Activated T-helper 2 cell treated with anti-CD3 and anti-CD28 coated beads, Interferon-gamma antibody, Interleukin-2, Interleukin-4, amounts not matched to agents 10 μg/mL and 5 μg/mL and 100 μg/mL, durations not matched to agents 14 hours and 24 hours and 36 hours (primary cell): Measurements from ENCODE around the gene C1orf87. TPM values are rescaled to one million over a fixed set of nuclear protein-coding genes. Genes with fewer than 3 reads are reported as not detected.

Experiments used
- DNase-seq: peaks from one replicate; pipeline ENCODE4 v3.0.0; 2021; ENCODE audit warnings: low spot score
- H3K27ac Mint-ChIP-seq: one replicate; pipeline ENCODE4 v1.8.0; 2021; ENCODE audit warnings: mixed read lengths
- H3K27me3 Mint-ChIP-seq: one replicate; pipeline ENCODE4 v1.8.0; 2021; ENCODE audit warnings: low read depth, mixed read lengths
- H3K36me3 Mint-ChIP-seq: one replicate; pipeline ENCODE4 v1.8.0; 2021; ENCODE audit warnings: low read depth, mixed read lengths
- H3K4me1 Mint-ChIP-seq: one replicate; pipeline ENCODE4 v1.8.0; 2021; ENCODE audit warnings: low read depth, mixed read lengths
- H3K4me3 Mint-ChIP-seq: one replicate; pipeline ENCODE4 v1.8.0; 2021; ENCODE audit warnings: low read depth, mild to moderate bottlenecking, moderate library complexity, mixed read lengths
- H3K9me3 Mint-ChIP-seq: one replicate; pipeline ENCODE4 v1.8.0; 2021; ENCODE audit warnings: mixed read lengths
- intact Hi-C: fragments of 100-400 bp; cut with micrococcal nuclease; formaldehyde crosslinking; loops from one replicate; pipeline ENCODE4 v1.15.1; 2023
- total RNA-seq: library from RNA; stranded (reverse); gene quantifications from 2 replicates; pipeline ENCODE4 v1.2.3, GENCODE V29; 2022

Gene C1orf87, protein sequence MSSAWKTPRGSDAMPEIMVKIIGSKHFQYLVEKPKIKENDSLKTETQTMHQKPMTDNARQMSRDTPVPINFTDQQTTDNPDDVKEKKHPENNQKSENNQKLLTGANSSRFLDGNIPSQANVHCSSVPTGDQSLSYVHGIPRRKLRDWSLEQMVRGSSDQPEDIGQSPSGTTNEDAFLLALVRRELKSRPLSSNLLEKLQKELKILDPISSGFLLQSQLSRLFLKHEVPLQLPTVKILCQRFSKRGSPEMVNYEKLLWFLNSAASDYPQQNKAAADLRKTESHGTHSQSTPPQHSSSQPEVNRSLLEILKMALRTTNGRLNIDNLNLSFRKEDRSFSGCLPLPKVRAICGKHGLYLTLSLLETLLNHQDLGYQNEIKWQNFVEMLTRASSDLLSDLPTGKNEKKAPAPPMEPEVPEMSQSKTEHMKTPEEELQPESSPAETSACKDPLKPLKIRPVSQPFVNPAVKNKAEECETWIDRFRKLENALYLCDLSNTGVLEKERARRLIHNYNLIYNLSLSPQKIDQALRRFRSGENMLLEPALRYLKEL
- not detected in 2 replicates for total RNA-seq

- no peak within 1 kb of the TSS for H3K27ac Mint-ChIP-seq
- no peak for DNase-seq
- no peak within 1 kb of the TSS for H3K4me3 Mint-ChIP-seq
- H3K4me1 Mint-ChIP-seq, result no peaks in the 10 kb centered on the region
- H3K9me3 Mint-ChIP-seq, result no peaks in the 10 kb centered on the region
- intact Hi-C loops, result no loop called here
- no peaks in the 10 kb centered on the region for H3K36me3 Mint-ChIP-seq
- peaks cover 22% of the 10 kb centered on the region for H3K27me3 Mint-ChIP-seq
Measured at GRCh38 chr1:60073605-60074278, at the start of gene C1orf87. Gene C1orf87 (minus strand): TSS chr1:60073770. CDS start chr1:60072643, 1,127 bp downstream.

DNA sequence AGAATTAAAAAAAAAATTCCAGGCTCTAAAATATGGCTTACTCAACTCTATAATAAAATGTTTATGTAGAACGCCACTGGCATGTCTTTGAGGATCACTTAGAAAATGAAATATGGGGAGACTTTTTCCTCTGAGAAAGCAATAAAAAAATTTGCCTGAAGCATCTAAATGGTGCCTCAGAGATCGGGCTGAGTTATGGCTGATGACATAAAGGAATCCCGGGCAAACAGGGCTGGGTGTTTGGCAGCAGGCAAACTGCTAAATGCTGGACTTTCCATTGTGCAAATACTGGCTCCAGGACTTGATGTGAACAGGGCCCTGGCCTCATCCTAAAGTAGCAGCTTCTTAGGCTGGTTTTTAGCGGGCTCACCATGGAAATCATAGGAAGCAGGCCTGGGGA is 44.5 kb upstream of the C1orf87 start:
- intact Hi-C loops, result no loop called here
- Mint-ChIP-seq H3K27ac (no peak overlapping the region), H3K27me3 (no peaks in the 10 kb centered on the region), H3K4me1 (no peaks in the 10 kb centered on the region), H3K9me3 (no peaks in the 10 kb centered on the region), H3K36me3 (no peaks in the 10 kb centered on the region), H3K4me3 (no peak overlapping the region)
- no peak for DNase-seq

GRCh38 chr1:60114745-60115318 is 41.3 kb upstream of the C1orf87 start:
- Mint-ChIP-seq H3K9me3 (no peaks in the 10 kb centered on the region), H3K27ac (no peak overlapping the region), H3K36me3 (no peaks in the 10 kb centered on the region), H3K27me3 (no peaks in the 10 kb centered on the region), H3K4me3 (no peak overlapping the region), H3K4me1 (no peaks in the 10 kb centered on the region)
- intact Hi-C loops, result no loop called here
- DNase-seq, result no peak

- Mint-ChIP-seq H3K4me1 (no peaks in the 10 kb centered on the region), H3K9me3 (no peaks in the 10 kb centered on the region), H3K4me3 (no peak overlapping the region), H3K36me3 (no peaks in the 10 kb centered on the region), H3K27me3 (no peaks in the 10 kb centered on the region), H3K27ac (no peak overlapping the region)
- intact Hi-C loops, result no loop called here
- DNase-seq, result no peak
Measured at GRCh38 chr1:60113596-60113995, 40.0 kb upstream of the C1orf87 start.

DNA sequence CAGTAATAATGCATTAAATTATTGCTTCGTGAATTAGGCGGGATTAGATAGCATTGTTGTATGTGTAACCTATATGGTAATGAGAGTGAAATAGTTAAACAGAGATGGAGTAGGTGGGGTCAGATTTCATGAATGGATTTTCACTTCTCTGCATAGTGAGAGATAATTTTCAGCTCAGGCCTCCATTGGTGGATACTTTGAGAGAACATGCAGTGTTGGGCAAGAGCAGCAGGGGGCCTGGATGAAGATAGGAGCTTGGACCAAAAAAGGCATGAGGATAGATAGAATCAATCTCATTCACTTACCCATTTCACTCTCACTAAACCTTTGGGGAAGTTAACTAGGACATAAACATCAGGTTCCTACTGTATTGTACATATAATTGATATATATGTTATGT is 39.5 kb upstream of the C1orf87 start:
- H3K4me3 Mint-ChIP-seq, result no peak overlapping the region
- no peaks in the 10 kb centered on the region for H3K9me3 Mint-ChIP-seq
- intact Hi-C loops, result no loop called here
- no peaks in the 10 kb centered on the region for H3K36me3 Mint-ChIP-seq
- H3K27ac Mint-ChIP-seq, result no peak overlapping the region
- H3K27me3 Mint-ChIP-seq, result no peaks in the 10 kb centered on the region
- no peak for DNase-seq
- H3K4me1 Mint-ChIP-seq, result no peaks in the 10 kb centered on the region

DNA sequence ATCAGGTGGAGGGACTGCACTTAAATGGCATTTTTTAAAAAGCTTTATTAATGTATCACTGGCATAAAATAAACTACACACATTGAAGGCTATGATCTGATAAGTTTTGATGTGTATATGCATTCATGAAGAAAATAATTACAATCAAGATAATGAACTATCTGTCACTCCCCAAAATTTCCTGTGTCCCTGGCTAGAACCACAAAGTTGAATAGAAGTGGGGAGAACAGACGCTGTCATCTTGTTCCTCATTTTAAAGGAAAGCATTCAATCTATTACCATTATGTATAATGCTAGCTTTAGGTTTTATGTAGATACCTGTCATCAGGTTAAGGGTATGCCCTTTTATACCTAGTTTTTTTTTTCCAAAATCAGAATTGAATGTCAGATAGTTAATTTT is 38.1 kb upstream of the C1orf87 start:
- Mint-ChIP-seq H3K4me1 (no peaks in the 10 kb centered on the region), H3K27ac (no peak overlapping the region), H3K36me3 (no peaks in the 10 kb centered on the region), H3K27me3 (no peaks in the 10 kb centered on the region), H3K9me3 (no peaks in the 10 kb centered on the region), H3K4me3 (no peak overlapping the region)
- DNase-seq, result no peak
- intact Hi-C loops, result no loop called here

DNA sequence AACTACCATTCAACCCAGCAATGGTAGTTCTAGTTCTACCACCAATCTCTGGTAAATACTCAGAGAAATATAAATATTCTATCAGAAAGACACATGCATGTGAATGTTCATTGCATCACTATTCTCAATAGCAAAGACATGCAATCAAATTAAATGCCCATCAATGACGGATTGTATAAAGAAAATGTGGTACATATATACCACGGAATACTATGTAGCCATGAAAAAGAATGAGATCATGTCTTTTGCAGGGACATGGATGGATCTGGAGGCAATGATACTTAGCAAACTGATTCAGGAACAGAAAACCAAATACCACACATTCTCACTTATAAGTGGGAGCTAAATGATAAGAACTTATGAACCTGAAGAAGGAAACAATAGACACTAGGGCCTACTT is 37.5 kb upstream of the C1orf87 start:
- Mint-ChIP-seq H3K9me3 (no peaks in the 10 kb centered on the region), H3K4me1 (no peaks in the 10 kb centered on the region), H3K4me3 (no peak overlapping the region), H3K27me3 (no peaks in the 10 kb centered on the region), H3K36me3 (no peaks in the 10 kb centered on the region), H3K27ac (no peak overlapping the region)
- intact Hi-C loops, result no loop called here
- DNase-seq, result no peak

DNA sequence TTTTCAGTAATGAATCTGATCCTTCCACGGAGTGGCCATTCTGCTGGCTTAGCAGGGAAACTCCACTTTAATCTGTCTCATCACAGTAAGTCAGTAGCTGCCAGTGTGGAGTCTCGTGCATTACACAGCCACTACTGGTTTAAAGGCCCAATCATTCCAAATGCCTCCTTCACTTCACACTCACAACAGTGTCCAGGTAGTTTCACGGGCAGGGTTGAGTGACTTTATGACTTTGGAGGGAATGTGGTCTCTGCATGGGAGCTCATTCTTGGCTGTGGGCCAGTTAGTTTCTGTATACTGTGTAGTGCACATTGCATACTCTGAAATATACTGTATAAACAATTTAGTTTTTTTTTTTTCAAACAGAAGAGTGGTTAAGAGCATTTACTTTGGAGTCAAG is 34.6 kb upstream of the C1orf87 start:
- Mint-ChIP-seq H3K36me3 (no peaks in the 10 kb centered on the region), H3K9me3 (no peaks in the 10 kb centered on the region), H3K27ac (no peak overlapping the region), H3K4me1 (no peaks in the 10 kb centered on the region), H3K4me3 (no peak overlapping the region), H3K27me3 (no peaks in the 10 kb centered on the region)
- intact Hi-C loops, result no loop called here
- no peak for DNase-seq

DNA sequence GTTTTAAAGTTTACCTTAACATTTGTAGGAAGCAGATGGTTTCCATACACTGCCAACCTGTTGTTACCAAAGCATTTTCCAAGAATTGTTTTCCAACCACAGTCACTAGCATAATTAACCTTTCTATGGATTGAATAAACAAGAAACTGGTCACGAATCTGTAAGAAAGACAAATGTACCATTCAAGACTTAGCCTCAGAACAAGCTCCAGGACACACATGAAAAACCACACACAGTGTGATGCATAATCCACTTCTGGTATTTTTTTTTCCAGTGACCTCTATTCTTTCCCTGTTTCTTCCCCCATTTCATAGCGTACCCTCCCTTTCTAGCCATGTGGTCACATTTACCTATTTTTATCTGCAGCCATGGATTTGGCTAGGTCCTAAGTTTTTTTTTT is 29.6 kb upstream of the C1orf87 start:
- Mint-ChIP-seq H3K4me3 (no peak overlapping the region), H3K36me3 (no peaks in the 10 kb centered on the region), H3K9me3 (no peaks in the 10 kb centered on the region), H3K27me3 (no peaks in the 10 kb centered on the region), H3K4me1 (no peaks in the 10 kb centered on the region), H3K27ac (no peak overlapping the region)
- intact Hi-C loops, result no loop called here
- no peak for DNase-seq

DNA sequence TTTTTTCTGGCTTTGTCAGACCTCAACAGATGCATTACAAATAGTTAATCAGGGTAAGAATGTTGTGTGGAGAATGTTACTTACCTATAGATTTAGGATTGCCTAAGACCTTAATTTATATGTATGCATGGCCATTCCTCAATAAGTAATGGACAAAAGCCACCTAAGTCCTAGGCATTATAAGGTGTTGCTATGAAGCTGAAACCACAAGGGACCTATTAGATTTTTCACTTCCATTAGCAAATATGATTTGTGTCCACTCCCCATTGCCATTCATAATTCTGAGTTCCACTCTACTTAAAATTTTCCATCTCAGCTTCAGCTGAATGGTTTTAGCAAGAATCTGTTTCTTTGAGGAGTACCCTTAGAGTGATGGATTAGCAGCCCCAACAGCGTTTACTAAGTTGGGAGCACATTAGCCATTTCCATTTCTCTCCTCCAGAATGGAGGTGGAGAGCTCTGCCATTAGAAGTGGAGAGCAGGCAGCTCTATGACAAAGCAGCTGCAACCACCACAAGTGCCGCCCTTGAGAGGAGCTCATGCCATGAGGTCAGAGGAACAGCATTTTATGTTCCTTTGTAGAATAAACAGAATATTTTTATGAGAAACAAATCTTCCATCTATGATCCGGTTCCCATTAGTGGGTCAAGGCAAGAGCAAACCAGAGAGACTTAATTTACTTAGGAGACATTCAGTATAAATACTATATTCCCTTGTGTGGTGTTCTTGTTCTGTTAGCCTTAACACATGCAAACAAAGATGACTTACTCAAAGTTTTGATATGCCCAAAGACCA is 28.9 kb upstream of the C1orf87 start:
- intact Hi-C loops, result no loop called here
- Mint-ChIP-seq H3K36me3 (no peaks in the 10 kb centered on the region), H3K9me3 (no peaks in the 10 kb centered on the region), H3K4me1 (no peaks in the 10 kb centered on the region), H3K27me3 (no peaks in the 10 kb centered on the region), H3K27ac (no peak overlapping the region), H3K4me3 (no peak overlapping the region)
- no peak for DNase-seq

- no peak overlapping the region for H3K27ac Mint-ChIP-seq
- DNase-seq, result no peak
- intact Hi-C loops, result no loop called here
- H3K4me1 Mint-ChIP-seq, result no peaks in the 10 kb centered on the region
- no peaks in the 10 kb centered on the region for H3K36me3 Mint-ChIP-seq
- H3K4me3 Mint-ChIP-seq, result no peak overlapping the region
- H3K27me3 Mint-ChIP-seq, result no peaks in the 10 kb centered on the region
- no peaks in the 10 kb centered on the region for H3K9me3 Mint-ChIP-seq
Measured at GRCh38 chr1:60101516-60101915, 27.9 kb upstream of the C1orf87 start.

GRCh38 chr1:60091195-60091715 is 17.7 kb upstream of the C1orf87 start:
- Mint-ChIP-seq H3K27me3 (no peaks in the 10 kb centered on the region), H3K27ac (no peak overlapping the region), H3K36me3 (no peaks in the 10 kb centered on the region), H3K9me3 (no peaks in the 10 kb centered on the region), H3K4me3 (no peak overlapping the region), H3K4me1 (no peaks in the 10 kb centered on the region)
- no peak for DNase-seq
- intact Hi-C loops, result no loop called here
